Kidney (tissue), 14 donors: ENCODE measurements around the gene EXO1. TPM values are rescaled to one million over a fixed set of nuclear protein-coding genes. Genes with fewer than 3 reads are reported as not detected.

Experiments
- DNase-seq, 5 donors: peaks; one replicate each; pipeline ENCODE4 v3.0.0-alpha.2; 2013 to 2020
- FAIRE-seq: peaks from 2 replicates; lab custom pipeline; 2012; peaks lifted over from hg19 to GRCh38; lab: Jason Lieb, UNC
- H3K27ac ChIP-seq, 2 donors: one replicate each; pipeline ENCODE4 v1.7.0; 2013; ENCODE audit warnings: low read depth in 2 of 2, low read length in 2 of 2, inconsistent platforms in 1 of 2
- H3K27me3 ChIP-seq: one replicate; pipeline ENCODE4 v1.7.1; 2013; ENCODE audit warnings: low read length, inconsistent platforms; ENCODE audit not compliant: control insufficient read depth, insufficient read depth
- H3K36me3 ChIP-seq, 3 donors: one replicate each; pipeline versions ENCODE4 v1.7.0 to v1.7.1; 2013; ENCODE audit warnings: low read length in 3 of 3, control low read depth in 1 of 3, inconsistent platforms in 1 of 3; ENCODE audit not compliant: insufficient read depth in 3 of 3, control insufficient read depth in 2 of 3
- H3K4me1 ChIP-seq, 3 donors: one replicate each; pipeline versions ENCODE4 v1.7.0 to v1.7.1; 2013; ENCODE audit warnings: low read length in 3 of 3, inconsistent platforms in 1 of 3, low read depth in 1 of 3; ENCODE audit not compliant: control insufficient read depth in 2 of 3, insufficient read depth in 2 of 3
- H3K4me3 ChIP-seq, 3 donors: one replicate each; pipeline versions ENCODE4 v1.7.0 to v1.8.1; 2013; ENCODE audit warnings: low read length in 3 of 3, control low read depth in 1 of 3, inconsistent platforms in 1 of 3
- H3K9ac ChIP-seq, 3 donors: one replicate each; pipeline versions ENCODE4 v1.7.0 to v1.7.1; 2013; ENCODE audit warnings: low read length in 3 of 3, control low read depth in 1 of 3, inconsistent platforms in 1 of 3
- H3K9me3 ChIP-seq, 3 donors: one replicate each; pipeline versions ENCODE4 v1.7.0 to v1.7.1; 2013; ENCODE audit warnings: low read length in 3 of 3, control low read depth in 1 of 3, inconsistent platforms in 1 of 3; ENCODE audit not compliant: control insufficient read depth in 2 of 3, insufficient read depth in 1 of 3
- CTCF ChIP-seq: IDR thresholded peaks from 3 replicates; pipeline ENCODE4 v1.5.1; 2012; ENCODE audit warnings: mild to moderate bottlenecking, moderate library complexity, borderline replicate concordance; ENCODE audit not compliant: insufficient read depth; ENCODE audit errors: extremely low read depth
- intact Hi-C: fragments of 100-400 bp; cut with DNase I; formaldehyde crosslinking; loops from one replicate; pipeline ENCODE4 v1.11.1; 2022
- polyA plus RNA-seq: library from polyadenylated mRNA; stranded (reverse); fragments of 350-450 nt; fragmentation: Illumina TruSeq; extraction: RNeasy Lipid Tissue Mini Kit (QIAGEN cat#74804); gene quantifications from one replicate; pipeline ENCODE4 v1.2.3, GENCODE V29; 2014; ENCODE audit warnings: low read depth, low replicate concordance; ENCODE audit not compliant: insufficient read depth
- total RNA-seq: library from RNA; stranded (reverse); fragmentation: NEBNext Ultra II Directional; extraction: Animal tissue kit (Norgen Biotek cat#: 25700); gene quantifications from one replicate; pipeline ENCODE4 v1.2.1, GENCODE V29; 2021
- donor health status: control.
- donor health status: control.
- donor health status: control.
- donor health status: control.
- donor health status: control.
- donor health status: DM: yes; HTN: yes; CAD: no.
- donor health status: Normal renal cell carcinoma (clear cell type).

Gene EXO1
- total and polyA plus RNA-seq, 2 donors from 2014 or later, result 0.69 TPM; not detected in 1

GRCh38 chr1:241926141-241926540 lies 78.1 kb downstream of the EXO1 start:
- Histone ChIP-seq H3K9ac (no peak overlapping the region), H3K9me3 (no peaks in the 10 kb centered on the region), H3K4me3 (no peak overlapping the region), H3K27me3 (no peaks in the 10 kb centered on the region), H3K36me3 (no peaks in the 10 kb centered on the region), H3K4me1 (no peaks in the 10 kb centered on the region), H3K27ac (no peak overlapping the region)
- DNase-seq, result no peak
- intact Hi-C loops, result no loop called here
- TF ChIP-seq CTCF, result no peak
- FAIRE-seq, result no peak

GRCh38 chr1:241927321-241927720 lies 79.3 kb downstream of the EXO1 start:
- Histone ChIP-seq H3K4me1 (no peaks in the 10 kb centered on the region), H3K27me3 (no peaks in the 10 kb centered on the region), H3K9ac (no peak overlapping the region), H3K36me3 (no peaks in the 10 kb centered on the region), H3K27ac (no peak overlapping the region), H3K9me3 (no peaks in the 10 kb centered on the region), H3K4me3 (no peak overlapping the region)
- FAIRE-seq, result no peak
- intact Hi-C loops, result no loop called here
- DNase-seq, result no peak
- TF ChIP-seq CTCF, result no peak

- FAIRE-seq (no peak), DNase-seq (no peak)
- Histone ChIP-seq H3K4me3 (no peak overlapping the region), H3K27ac (no peak overlapping the region), H3K27me3 (no peaks in the 10 kb centered on the region), H3K4me1 (no peaks in the 10 kb centered on the region), H3K9me3 (no peaks in the 10 kb centered on the region), H3K9ac (no peak overlapping the region), H3K36me3 (no peaks in the 10 kb centered on the region)
- intact Hi-C loops, result no loop called here
- no peak for TF ChIP-seq CTCF
Measured at GRCh38 chr1:241932845-241933244, 84.8 kb downstream of the EXO1 start.

GRCh38 chr1:241934201-241934848 lies 86.3 kb downstream of the EXO1 start:
- intact Hi-C loops, result no loop called here
- Histone ChIP-seq H3K9me3 (no peaks in the 10 kb centered on the region), H3K27ac (no peak overlapping the region), H3K9ac (no peak overlapping the region), H3K4me3 (no peak overlapping the region), H3K4me1 (no peaks in the 10 kb centered on the region), H3K27me3 (no peaks in the 10 kb centered on the region), H3K36me3 (no peaks in the 10 kb centered on the region)
- TF ChIP-seq CTCF, result no peak
- peak; percentile 71 to 82 (median 76) for DNase-seq
- FAIRE-seq, result no peak
